DND-41 (cell line): ENCODE measurements around the gene ADSS1.

Source experiments
- ATAC-seq: fragments of 200-7000 bp; cut with Tn5 transposase; 3 replicates; pipeline ENCODE4 v1.9.1; 2021; ENCODE audit warnings: low read depth; ENCODE audit not compliant: insufficient read depth
- DNase-seq: peaks from one replicate; pipeline ENCODE4 v3.0.0-alpha.2; 2020
- H2AFZ ChIP-seq: 2 replicates; pipeline ENCODE4 v1.6.0; 2012; ENCODE audit warnings: low read depth, low read length
- H3K27ac ChIP-seq: 2 replicates; pipeline ENCODE4 v1.5.1; 2012; ENCODE audit warnings: low read length, inconsistent platforms
- H3K27me3 ChIP-seq: fragments of 200-600 bp; sonication (generic); 2 replicates; pipeline ENCODE4 v1.6.0; 2012; ENCODE audit warnings: low read length, mild to moderate bottlenecking, inconsistent platforms; ENCODE audit not compliant: insufficient read depth, poor library complexity
- H3K36me3 ChIP-seq: 2 replicates; pipeline ENCODE4 v1.5.1; 2012; ENCODE audit warnings: low read length, inconsistent platforms; ENCODE audit not compliant: insufficient read depth
- H3K4me1 ChIP-seq: 2 replicates; pipeline ENCODE4 v1.5.1; 2012; ENCODE audit warnings: mild to moderate bottlenecking, low read length; ENCODE audit not compliant: insufficient read depth
- H3K4me2 ChIP-seq: 2 replicates; pipeline ENCODE4 v1.6.0; 2012; ENCODE audit warnings: mild to moderate bottlenecking, moderate library complexity, low read length, inconsistent platforms; ENCODE audit not compliant: insufficient read depth
- H3K4me3 ChIP-seq, 2 experiments: fragments of 200-600 bp in 1 of 2; shearing (Covaris generic) in 1 of 2; 2 replicates each; pipeline ENCODE4 v1.5.1; 2012 to 2016; ENCODE audit warnings: inconsistent platforms in 2 of 2, low read length in 2 of 2, mild to moderate bottlenecking in 2 of 2, low read depth in 1 of 2, moderate library complexity in 1 of 2
- H3K79me2 ChIP-seq: 2 replicates; pipeline ENCODE4 v1.6.0; 2012; ENCODE audit warnings: low read length, inconsistent platforms; ENCODE audit not compliant: insufficient read depth
- H3K9ac ChIP-seq: 2 replicates; pipeline ENCODE4 v1.6.0; 2012; ENCODE audit warnings: low read depth, mild to moderate bottlenecking, inconsistent platforms, low read length, moderate library complexity
- H3K9me3 ChIP-seq: 2 replicates; pipeline ENCODE4 v1.5.1; 2012; ENCODE audit warnings: low read length, moderate library complexity, mild to moderate bottlenecking, inconsistent platforms; ENCODE audit not compliant: insufficient read depth, severe bottlenecking
- H4K20me1 ChIP-seq: 2 replicates; pipeline ENCODE4 v1.6.0; 2012; ENCODE audit warnings: low read length; ENCODE audit not compliant: insufficient read depth
- CTCF ChIP-seq: IDR thresholded peaks from 2 replicates; pipeline ENCODE4 v1.5.1; 2012; ENCODE audit warnings: borderline replicate concordance, low read length, moderate library complexity, mild to moderate bottlenecking; ENCODE audit not compliant: poor library complexity, severe bottlenecking; ENCODE audit errors: extremely low read depth
- EZH2 ChIP-seq: IDR thresholded peaks from 3 replicates; pipeline ENCODE4 v1.6.1; 2012; ENCODE audit warnings: borderline replicate concordance, low read depth, mild to moderate bottlenecking, moderate library complexity, low read length, inconsistent platforms; ENCODE audit not compliant: severe bottlenecking

The ADSS1 gene

GRCh38 chr14:104723651-104724406 is at the start of gene ADSS1:
ADSS1 (plus strand) TSS chr14:104724229; CDS start chr14:104724271, 42 bp downstream.
- peak within 1 kb of the TSS; percentile 53 for H3K9ac ChIP-seq
- no peaks in the 10 kb centered on the region for H3K27me3 ChIP-seq
- peak within 1 kb of the TSS; percentile 20 to 85; a peak in 3 of 4 replicates for H3K4me3 ChIP-seq
- H2AFZ ChIP-seq: peak within 1 kb of the TSS; percentile 93
- DNase-seq (peak; percentile 58), ATAC-seq (peak; percentile 71)
- H3K27ac ChIP-seq: peak within 1 kb of the TSS; percentile 9; the same call in 1 of the 2 replicates
- H3K9me3 ChIP-seq: no peaks in the 10 kb centered on the region
- H3K4me1 ChIP-seq: peaks cover 19% of the 10 kb centered on the region
- peaks cover 5% of the 10 kb centered on the region for H4K20me1 ChIP-seq
- TF ChIP-seq EZH2: no peak
- TF ChIP-seq CTCF: peak; percentile 87
- peak within 1 kb of the TSS; percentile 83 for H3K4me2 ChIP-seq
- H3K79me2 ChIP-seq: no peaks in the 10 kb centered on the region
- H3K36me3 ChIP-seq: peaks cover 9% of the 10 kb centered on the region

- H3K4me1 ChIP-seq: peaks cover 23% of the 10 kb centered on the region
- H3K9ac ChIP-seq: no peak overlapping the region
- H3K4me3 ChIP-seq: no peak overlapping the region
- H3K79me2 ChIP-seq: no peaks in the 10 kb centered on the region
- TF ChIP-seq CTCF: no peak
- no peak for TF ChIP-seq EZH2
- H2AFZ ChIP-seq: no peak overlapping the region
- peaks cover 5% of the 10 kb centered on the region for H3K27me3 ChIP-seq
- H3K27ac ChIP-seq: no peak overlapping the region
- no peaks in the 10 kb centered on the region for H4K20me1 ChIP-seq
- ATAC-seq: no peak
- no peaks in the 10 kb centered on the region for H3K9me3 ChIP-seq
- DNase-seq: no peak
- no peaks in the 10 kb centered on the region for H3K36me3 ChIP-seq
- no peak overlapping the region for H3K4me2 ChIP-seq
These were observed 48.6 kb upstream of the ADSS1 start for GRCh38 chr14:104675447-104675846.

DNA sequence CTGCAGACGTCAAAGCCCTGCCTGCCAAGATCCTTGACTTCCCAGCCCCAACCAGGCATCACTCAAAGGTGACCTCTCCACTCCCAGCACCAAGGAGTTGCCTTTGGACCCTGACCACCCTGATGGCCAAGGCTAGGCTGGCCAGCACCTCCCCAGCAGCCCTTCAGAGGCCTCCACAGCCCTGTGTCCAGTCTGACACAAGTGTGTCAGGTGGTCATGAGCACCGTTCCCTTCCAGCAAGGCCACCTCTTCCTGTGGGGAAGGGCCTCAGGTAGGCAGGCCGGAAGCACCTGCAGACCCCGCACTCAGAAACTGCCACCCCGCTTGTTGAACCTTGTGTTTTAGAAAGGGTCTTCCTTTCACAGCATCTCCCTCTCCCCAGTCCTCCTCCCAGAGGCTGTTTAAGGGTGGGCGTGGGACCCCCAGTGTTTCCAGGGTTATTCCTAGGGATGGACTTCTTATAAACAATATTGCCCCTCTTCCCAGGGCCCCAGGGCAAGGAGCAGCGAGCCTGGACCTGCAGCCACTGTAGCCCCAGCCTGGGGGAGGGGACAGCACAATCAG is 47.8 kb upstream of the ADSS1 start:
- ATAC-seq: no peak
- peaks cover 23% of the 10 kb centered on the region for H3K4me1 ChIP-seq
- H3K9ac ChIP-seq: no peak overlapping the region
- H4K20me1 ChIP-seq: no peaks in the 10 kb centered on the region
- H3K27me3 ChIP-seq: peaks cover 2% of the 10 kb centered on the region
- TF ChIP-seq CTCF (no peak), EZH2 (no peak)
- DNase-seq: no peak
- no peak overlapping the region for H3K4me2 ChIP-seq
- no peak overlapping the region for H3K4me3 ChIP-seq
- H3K27ac ChIP-seq: no peak overlapping the region
- no peak overlapping the region for H2AFZ ChIP-seq
- H3K79me2 ChIP-seq: no peaks in the 10 kb centered on the region
- H3K36me3 ChIP-seq: no peaks in the 10 kb centered on the region
- no peaks in the 10 kb centered on the region for H3K9me3 ChIP-seq
